ENCODE data around the gene B4GALNT2.
"Not testable (repeated sequence)": the region's sequence is repeated elsewhere in the genome, so short reads cannot be mapped to it uniquely, and the experiment has no call there.

B4GALNT2 gene

GRCh38 chr17:49132699-49133364 is at the start of gene B4GALNT2:
Gene B4GALNT2 (plus strand): TSS chr17:49132769. CDS start chr17:49132793, 24 bp downstream.
- no peak for DNase-seq (ENCODE audit: low read depth)

GRCh38 chr17:49085046-49085445 is 47.5 kb upstream of the B4GALNT2 start:
- DNase-seq (ENCODE audit: low read depth), result not testable (repeated sequence)

- no peak for DNase-seq (ENCODE audit: low read depth)
Observed at GRCh38 chr17:49085565-49086315, 46.8 kb upstream of the B4GALNT2 start.

GRCh38 chr17:49086316-49086605 is 46.3 kb upstream of the B4GALNT2 start:
- DNase-seq (ENCODE audit: low read depth), result no peak

- DNase-seq (ENCODE audit: low read depth), result no peak
Observed at GRCh38 chr17:49086649-49087048, 45.9 kb upstream of the B4GALNT2 start.

- DNase-seq (ENCODE audit: low read depth), result no peak
Observed at GRCh38 chr17:49089094-49089493, 43.5 kb upstream of the B4GALNT2 start.

GRCh38 chr17:49090878-49091594 is 41.5 kb upstream of the B4GALNT2 start:
- no peak for DNase-seq (ENCODE audit: low read depth)

- DNase-seq (ENCODE audit: low read depth), result no peak
Observed at GRCh38 chr17:49093131-49093530, 39.4 kb upstream of the B4GALNT2 start.

- DNase-seq (ENCODE audit: low read depth), result no peak
Observed at GRCh38 chr17:49100601-49101000, 32.0 kb upstream of the B4GALNT2 start.

- DNase-seq (ENCODE audit: low read depth), result no peak
Observed at GRCh38 chr17:49101054-49101534, 31.5 kb upstream of the B4GALNT2 start.

GRCh38 chr17:49103360-49103759 is 29.2 kb upstream of the B4GALNT2 start:
- DNase-seq (ENCODE audit: low read depth), result not testable (repeated sequence)

- no peak for DNase-seq (ENCODE audit: low read depth)
Observed at GRCh38 chr17:49104511-49105074, 28.0 kb upstream of the B4GALNT2 start.

GRCh38 chr17:49106321-49107210 is 26.0 kb upstream of the B4GALNT2 start:
- DNase-seq (ENCODE audit: low read depth), result no peak

GRCh38 chr17:49107211-49107557 is 25.4 kb upstream of the B4GALNT2 start:
- DNase-seq (ENCODE audit: low read depth), result no peak

GRCh38 chr17:49108318-49108717 is 24.3 kb upstream of the B4GALNT2 start:
- no peak for DNase-seq (ENCODE audit: low read depth)

GRCh38 chr17:49110509-49110908 is 22.1 kb upstream of the B4GALNT2 start:
- DNase-seq (ENCODE audit: low read depth), result no peak

GRCh38 chr17:49111934-49112333 is 20.6 kb upstream of the B4GALNT2 start:
- DNase-seq (ENCODE audit: low read depth), result no peak

- no peak for DNase-seq (ENCODE audit: low read depth)
Observed at GRCh38 chr17:49112936-49113335, 19.6 kb upstream of the B4GALNT2 start.

GRCh38 chr17:49114703-49115102 is 17.9 kb upstream of the B4GALNT2 start:
- DNase-seq (ENCODE audit: low read depth), result no peak

- DNase-seq (ENCODE audit: low read depth), result no peak
Observed at GRCh38 chr17:49117587-49118230, 14.9 kb upstream of the B4GALNT2 start.

GRCh38 chr17:49120166-49120565 is 12.4 kb upstream of the B4GALNT2 start:
- DNase-seq (ENCODE audit: low read depth), result no peak
